Osteoblast (primary cell): ENCODE results near the gene SLC6A2. TPM values are rescaled to one million over a fixed set of nuclear protein-coding genes. Genes with fewer than 3 reads are reported as not detected.

Experiments
- DNase-seq: peaks from one replicate; pipeline ENCODE4 v3.0.0; 2011; ENCODE audit warnings: low spot score, mixed read lengths; ENCODE audit not compliant: insufficient read length; ENCODE audit errors: missing footprints
- H2AFZ ChIP-seq: 2 replicates; pipeline ENCODE4 v1.6.0; 2011; ENCODE audit warnings: mild to moderate bottlenecking, low read length
- H3K27ac ChIP-seq: 2 replicates; pipeline ENCODE4 v1.5.1; 2011; ENCODE audit warnings: mild to moderate bottlenecking, low read depth, low read length, moderate library complexity
- H3K27me3 ChIP-seq: 2 replicates; pipeline ENCODE4 v1.6.0; 2012; ENCODE audit warnings: mild to moderate bottlenecking, control low read depth, inconsistent platforms, low read length, moderate library complexity; ENCODE audit not compliant: insufficient read depth
- H3K36me3 ChIP-seq: 2 replicates; pipeline ENCODE4 v1.5.1; 2011; ENCODE audit warnings: mild to moderate bottlenecking, low read length, control low read depth, moderate library complexity; ENCODE audit not compliant: insufficient read depth
- H3K4me1 ChIP-seq: 2 replicates; pipeline ENCODE4 v1.5.1; 2011; ENCODE audit warnings: mild to moderate bottlenecking, low read length, control low read depth, moderate library complexity; ENCODE audit not compliant: insufficient read depth
- H3K4me2 ChIP-seq: 2 replicates; pipeline ENCODE4 v1.6.0; 2011; ENCODE audit warnings: mild to moderate bottlenecking, low read length; ENCODE audit not compliant: insufficient read depth
- H3K4me3 ChIP-seq: fragments of 200-600 bp; sonication (generic); 3 replicates; pipeline ENCODE4 v1.5.1; 2012; ENCODE audit warnings: mild to moderate bottlenecking, low read length, inconsistent platforms; ENCODE audit not compliant: insufficient read depth
- H3K79me2 ChIP-seq: 2 replicates; pipeline ENCODE4 v1.6.0; 2012; ENCODE audit warnings: mild to moderate bottlenecking, low read length, control low read depth, inconsistent platforms; ENCODE audit not compliant: insufficient read depth
- H3K9me3 ChIP-seq: 2 replicates; pipeline ENCODE4 v1.5.1; 2011; ENCODE audit warnings: low read depth, low read length, control low read depth
- H4K20me1 ChIP-seq: 2 replicates; pipeline ENCODE4 v1.6.0; 2012; ENCODE audit warnings: mild to moderate bottlenecking, low read length, control low read depth; ENCODE audit not compliant: insufficient read depth
- CTCF ChIP-seq: IDR thresholded peaks from 2 replicates; pipeline ENCODE4 v1.5.1; 2011; ENCODE audit warnings: mild to moderate bottlenecking, low read depth, low read length, moderate library complexity; ENCODE audit errors: extremely low read depth
- total RNA-seq: library from RNA; depleted of rRNA; stranded (reverse); fragments of >200 nt; gene quantifications from 2 replicates; pipeline ENCODE4 v1.2.3, GENCODE V29; 2012

SLC6A2 gene
- total RNA-seq, 1 donor: not detected

DNA sequence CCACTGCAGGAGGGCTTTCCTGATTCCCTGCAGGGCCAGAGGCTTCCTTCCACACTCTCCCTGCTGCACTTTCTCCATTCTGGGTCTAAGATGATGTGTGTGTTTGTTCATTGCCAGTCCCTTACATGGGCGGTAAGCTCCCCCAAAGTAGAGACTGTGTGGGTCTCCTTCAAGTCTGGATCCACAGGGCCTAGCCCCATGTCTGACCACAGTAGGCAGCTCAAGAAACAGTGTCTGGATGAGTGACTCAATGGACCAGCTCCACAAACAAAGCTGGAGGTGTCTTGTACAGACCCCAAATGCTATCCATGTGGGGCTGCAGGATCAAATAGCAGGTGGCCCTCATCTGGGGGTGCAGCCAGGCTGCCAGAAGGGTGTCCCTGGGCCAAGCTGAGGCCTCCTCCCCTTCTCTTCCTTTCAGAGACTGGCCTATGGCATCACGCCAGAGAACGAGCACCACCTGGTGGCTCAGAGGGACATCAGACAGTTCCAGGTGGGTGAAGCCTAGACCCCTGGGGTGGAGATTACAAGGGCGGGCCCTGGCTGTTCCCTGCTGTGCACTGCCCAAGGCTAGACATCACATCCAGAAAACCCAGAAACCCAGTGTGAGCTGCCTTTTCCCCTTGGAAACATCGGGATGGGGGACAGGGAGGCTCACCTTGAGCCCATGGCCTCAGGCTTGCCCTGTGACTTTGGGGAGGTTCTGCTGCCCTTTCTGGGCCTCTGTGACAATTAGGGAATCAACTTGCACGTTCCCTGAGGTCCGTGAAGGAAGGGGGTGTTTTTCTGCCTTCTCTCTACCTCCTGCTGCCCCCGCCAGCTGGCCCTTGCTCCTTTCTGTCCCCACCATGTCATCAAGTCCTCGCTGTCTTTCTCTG, 45.9 kb downstream of the SLC6A2 start:
- H3K79me2 ChIP-seq: no peaks in the 10 kb centered on the region
- DNase-seq: no peak
- H3K4me1 ChIP-seq: no peaks in the 10 kb centered on the region
- no peaks in the 10 kb centered on the region for H4K20me1 ChIP-seq
- peaks cover 4% of the 10 kb centered on the region for H3K27me3 ChIP-seq
- H3K4me2 ChIP-seq: no peak overlapping the region
- TF ChIP-seq CTCF: peak; percentile 52
- no peaks in the 10 kb centered on the region for H3K9me3 ChIP-seq
- no peak overlapping the region for H2AFZ ChIP-seq
- no peaks in the 10 kb centered on the region for H3K36me3 ChIP-seq
- no peak overlapping the region for H3K4me3 ChIP-seq
- no peak overlapping the region for H3K27ac ChIP-seq

DNA sequence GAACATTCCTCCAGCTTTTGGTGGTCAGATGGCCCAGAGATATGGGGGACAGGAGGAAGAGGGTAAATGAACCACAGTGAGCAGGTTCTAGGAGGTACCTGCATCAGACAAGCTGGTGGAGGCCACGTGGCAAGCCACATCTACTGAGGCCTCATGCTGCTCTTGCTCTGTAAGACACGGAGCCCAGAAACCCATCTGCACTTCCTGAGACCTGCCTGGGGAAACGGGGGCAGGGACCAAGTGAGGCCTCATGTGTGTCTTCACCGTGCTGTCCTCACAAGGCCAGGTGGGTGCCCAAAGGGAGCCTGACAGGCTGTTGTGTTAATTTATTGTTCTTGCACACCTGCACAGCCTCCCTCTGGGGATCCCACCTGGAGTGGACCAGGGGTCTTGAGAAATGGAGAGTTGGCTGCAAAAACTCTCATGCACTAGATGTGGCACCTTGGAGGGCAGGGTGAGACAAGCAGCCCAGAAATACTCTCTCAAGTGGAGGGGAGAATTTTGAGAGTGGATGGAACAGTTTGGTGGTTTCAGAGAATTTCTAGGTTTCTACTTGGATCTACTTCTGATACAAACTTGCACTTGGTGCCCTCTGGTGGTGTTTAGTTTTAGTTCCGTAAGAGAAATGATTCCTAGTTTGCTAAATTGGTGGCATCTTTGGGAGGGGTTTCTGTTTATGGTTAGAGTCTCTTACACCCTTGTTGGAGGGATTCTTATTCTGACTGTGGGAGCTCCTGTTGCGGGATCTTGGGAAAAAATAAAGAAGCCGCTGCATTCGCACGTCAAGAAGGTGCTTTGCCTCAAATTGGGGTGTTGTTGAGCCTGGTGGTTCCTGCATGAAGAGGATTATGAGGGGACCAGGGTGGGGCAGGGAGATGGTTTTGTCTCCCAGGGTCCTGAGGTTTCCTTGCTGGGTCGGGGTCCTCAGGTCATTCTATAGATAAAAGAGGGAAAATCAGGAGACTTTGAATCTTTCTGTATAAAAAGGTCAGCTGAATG, 47.5 kb downstream of the SLC6A2 start:
- Histone ChIP-seq H3K9me3 (no peaks in the 10 kb centered on the region), H4K20me1 (no peaks in the 10 kb centered on the region), H3K36me3 (no peaks in the 10 kb centered on the region), H3K4me3 (no peak overlapping the region), H3K4me2 (no peak overlapping the region), H3K27ac (no peak overlapping the region), H3K4me1 (no peaks in the 10 kb centered on the region), H3K79me2 (no peaks in the 10 kb centered on the region), H2AFZ (no peak overlapping the region), H3K27me3 (peaks cover 4% of the 10 kb centered on the region)
- TF ChIP-seq CTCF: peak; percentile 69
- no peak for DNase-seq

DNA sequence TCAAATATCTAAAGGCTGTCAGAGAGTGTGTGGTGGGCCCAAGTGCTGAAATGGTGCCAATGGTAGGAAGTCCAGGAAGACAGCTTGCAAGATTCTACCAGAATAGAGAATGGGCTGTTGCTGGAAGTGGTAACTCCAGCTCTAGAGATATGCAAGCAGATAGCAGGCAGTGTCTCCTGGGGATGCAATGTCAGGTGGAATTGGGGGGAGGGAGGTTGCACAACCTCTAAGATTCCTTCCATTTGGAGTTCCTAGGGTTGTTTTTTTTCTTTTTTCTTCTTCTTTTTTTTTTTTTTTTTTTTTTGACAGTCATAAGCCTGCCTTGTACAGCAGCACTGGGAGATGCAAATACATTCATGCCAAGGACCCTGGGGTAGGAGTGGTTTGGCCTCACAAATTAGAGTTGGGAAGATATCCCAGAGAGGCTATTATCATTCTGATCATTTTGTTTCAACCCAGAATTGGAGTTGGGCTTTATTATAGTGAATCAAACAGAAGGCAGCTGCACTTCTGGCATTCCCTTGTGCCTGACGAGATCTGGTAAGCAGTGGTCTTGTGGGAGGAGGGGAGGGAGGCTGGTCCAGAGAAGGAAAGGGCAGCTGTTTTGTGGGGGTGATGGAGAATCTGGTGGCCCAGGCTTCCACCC, 51.1 kb downstream of the SLC6A2 start:
- Histone ChIP-seq H3K27me3 (peaks cover 4% of the 10 kb centered on the region), H3K4me3 (no peak overlapping the region), H3K4me2 (no peak overlapping the region), H3K27ac (no peak overlapping the region), H4K20me1 (peaks cover 3% of the 10 kb centered on the region), H3K79me2 (no peaks in the 10 kb centered on the region), H2AFZ (no peak overlapping the region), H3K4me1 (no peaks in the 10 kb centered on the region), H3K9me3 (no peaks in the 10 kb centered on the region), H3K36me3 (no peaks in the 10 kb centered on the region)
- no peak for DNase-seq
- TF ChIP-seq CTCF: no peak
